SH-SY5Y (cell line): ENCODE data around the gene GNG7.

ENCODE experiments used
- GATA2 ChIP-seq: IDR thresholded peaks from 2 replicates; pipeline ENCODE4 v1.6.1; 2011; ENCODE audit warnings: mild to moderate bottlenecking, low read depth, low read length
- GATA3 ChIP-seq: IDR thresholded peaks from 2 replicates; pipeline ENCODE4 v1.6.1; 2011; ENCODE audit warnings: low read depth, mild to moderate bottlenecking, low read length, moderate library complexity

DNA sequence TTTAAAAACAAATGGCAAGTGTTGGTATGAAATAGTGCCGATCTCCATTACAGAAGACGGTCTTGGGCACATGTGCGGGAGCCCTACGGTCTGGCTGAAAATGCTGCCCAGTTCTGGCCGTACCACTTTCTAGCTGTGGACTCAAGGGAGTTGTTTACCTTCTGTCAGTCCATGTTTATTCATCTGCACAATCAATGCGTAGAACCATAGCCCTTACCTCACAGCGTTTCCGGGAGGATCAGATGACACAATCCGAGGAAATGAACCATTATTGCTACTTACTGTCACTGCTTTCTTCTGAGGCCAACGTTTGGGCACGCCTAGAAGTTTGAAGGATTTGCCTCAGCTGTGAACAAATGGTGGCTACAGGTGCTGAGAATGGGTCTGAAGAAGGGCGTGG is 195.4 kb downstream of the GNG7 start:
- no peak for TF ChIP-seq GATA2
- no peak for TF ChIP-seq GATA3
